Ovary (tissue), 3 donors: ENCODE data around the gene MUC6.

Experiments used
- EP300 ChIP-seq: sonication (generic); formaldehyde crosslinking; IDR thresholded peaks from one replicate; pipeline ENCODE4 v1.6.1; 2017; ENCODE audit warnings: antibody characterized with exemption
- POLR2A ChIP-seq: fragments of 450-650 bp; IDR thresholded peaks from one replicate; pipeline ENCODE4 v1.6.1; 2017; ENCODE audit warnings: antibody characterized with exemption, mild to moderate bottlenecking, moderate library complexity
- TF ChIP-seq, protein P1 (sequence below), 3 donors: fragments of 450-650 bp in 2 of 3; fragments of 200-600 bp in 1 of 3; IDR thresholded peaks; one replicate each; pipeline versions ENCODE4 v1.5.1 to v1.8.0; 2016 to 2022; ENCODE audit warnings: antibody characterized with exemption in 3 of 3, mild to moderate bottlenecking in 1 of 3
- donor health status: DM: no; HTN: no; CAD: no.

DNA sequence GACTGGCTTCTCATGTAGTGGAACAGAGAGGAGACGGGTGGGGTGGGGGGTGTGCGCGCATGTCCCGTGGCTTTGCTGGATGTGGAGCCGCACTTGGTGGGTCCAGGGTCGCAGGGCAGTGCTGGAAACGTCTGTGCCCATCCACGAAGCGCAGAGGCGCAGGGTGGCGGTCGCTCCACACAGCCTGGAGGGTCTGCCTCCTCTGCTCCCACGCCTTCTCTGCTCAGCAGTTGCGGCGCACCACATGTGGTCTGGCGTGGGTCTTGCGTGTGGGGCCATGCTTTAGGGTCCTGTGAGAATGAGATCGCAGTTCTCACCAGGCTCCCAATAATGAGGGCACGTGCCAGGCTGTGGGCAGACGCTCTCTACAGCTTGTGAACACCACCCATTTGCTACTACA is 50.7 kb downstream of the MUC6 start:
- TF ChIP-seq, protein P1, sequence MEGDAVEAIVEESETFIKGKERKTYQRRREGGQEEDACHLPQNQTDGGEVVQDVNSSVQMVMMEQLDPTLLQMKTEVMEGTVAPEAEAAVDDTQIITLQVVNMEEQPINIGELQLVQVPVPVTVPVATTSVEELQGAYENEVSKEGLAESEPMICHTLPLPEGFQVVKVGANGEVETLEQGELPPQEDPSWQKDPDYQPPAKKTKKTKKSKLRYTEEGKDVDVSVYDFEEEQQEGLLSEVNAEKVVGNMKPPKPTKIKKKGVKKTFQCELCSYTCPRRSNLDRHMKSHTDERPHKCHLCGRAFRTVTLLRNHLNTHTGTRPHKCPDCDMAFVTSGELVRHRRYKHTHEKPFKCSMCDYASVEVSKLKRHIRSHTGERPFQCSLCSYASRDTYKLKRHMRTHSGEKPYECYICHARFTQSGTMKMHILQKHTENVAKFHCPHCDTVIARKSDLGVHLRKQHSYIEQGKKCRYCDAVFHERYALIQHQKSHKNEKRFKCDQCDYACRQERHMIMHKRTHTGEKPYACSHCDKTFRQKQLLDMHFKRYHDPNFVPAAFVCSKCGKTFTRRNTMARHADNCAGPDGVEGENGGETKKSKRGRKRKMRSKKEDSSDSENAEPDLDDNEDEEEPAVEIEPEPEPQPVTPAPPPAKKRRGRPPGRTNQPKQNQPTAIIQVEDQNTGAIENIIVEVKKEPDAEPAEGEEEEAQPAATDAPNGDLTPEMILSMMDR (IDR thresholded peaks at IDR 0.05) = no peak
- TF ChIP-seq EP300 = no peak
- TF ChIP-seq POLR2A = no peak
